Neural progenitor cell (in vitro differentiated cells): ENCODE measurements around the gene PLK1.

Experiments used
- CTCF ChIP-seq: fragments of 200-600 bp; sonication (generic); IDR thresholded peaks from 2 replicates; pipeline ENCODE4 v1.5.1; 2017; ENCODE audit warnings: antibody characterized with exemption, mild to moderate bottlenecking
- EZH2 ChIP-seq: fragments of 200-600 bp; sonication (generic); IDR thresholded peaks from 2 replicates; pipeline ENCODE4 v1.6.1; 2017; ENCODE audit warnings: antibody characterized with exemption, mild to moderate bottlenecking, moderate library complexity
- EZH2phosphoT487 ChIP-seq: fragments of 200-600 bp; sonication (generic); IDR thresholded peaks from 2 replicates; pipeline ENCODE4 v1.6.1; 2017; ENCODE audit warnings: antibody characterized with exemption

GRCh38 chr16:23711785-23712184, 33.1 kb downstream of the PLK1 start:
- TF ChIP-seq CTCF (no peak), EZH2 (no peak), EZH2phosphoT487 (no peak)
